SK-N-SH treated with all-trans-retinoic acid at 6 μM for 48 hours (cell line): Measurements from ENCODE around the gene RGMA.

Experiments used
- ATAC-seq: fragments of 200-7000 bp; cut with Tn5 transposase; 3 replicates; pipeline ENCODE4 v1.9.1; 2020; ENCODE audit warnings: mild to moderate bottlenecking, moderate library complexity
- ARNTL ChIP-seq: fragments of 450-650 bp; formaldehyde crosslinking; IDR thresholded peaks from 2 replicates; pipeline ENCODE4 v1.5.0; 2020; ENCODE audit warnings: low read depth, mild to moderate bottlenecking, moderate library complexity, borderline replicate concordance
- BACH2 ChIP-seq: fragments of 250-450 bp; sonication (Bioruptor Pico); IDR thresholded peaks from 2 replicates; pipeline ENCODE4 v1.9.0; 2021; ENCODE audit warnings: mild to moderate bottlenecking, borderline replicate concordance
- CREB5 ChIP-seq: fragments of 250-450 bp; sonication (Bioruptor Pico); IDR thresholded peaks from 2 replicates; pipeline ENCODE4 v1.5.1; 2020; ENCODE audit warnings: low read depth, mild to moderate bottlenecking, moderate library complexity
- CSDC2 ChIP-seq: fragments of 250-450 bp; sonication (Bioruptor Pico); IDR thresholded peaks from 2 replicates; pipeline ENCODE4 v1.5.0; 2020; ENCODE audit warnings: mild to moderate bottlenecking, moderate library complexity
- CSRNP3 ChIP-seq: fragments of 250-450 bp; sonication (Bioruptor Pico); IDR thresholded peaks from 2 replicates; pipeline ENCODE4 v1.5.1; 2021; ENCODE audit warnings: mild to moderate bottlenecking, moderate library complexity
- GLIS3 ChIP-seq: fragments of 250-450 bp; sonication (Bioruptor Pico); IDR thresholded peaks from 2 replicates; pipeline ENCODE4 v1.5.0; 2020; ENCODE audit warnings: mild to moderate bottlenecking, moderate library complexity
- ISL1 ChIP-seq: fragments of 250-450 bp; sonication (Bioruptor Pico); IDR thresholded peaks from 2 replicates; pipeline ENCODE4 v2.1.2; 2022; ENCODE audit warnings: mild to moderate bottlenecking, moderate library complexity
- OSR1 ChIP-seq: fragments of 250-450 bp; sonication (Bioruptor Pico); IDR thresholded peaks from 2 replicates; pipeline ENCODE4 v1.8.0; 2022; ENCODE audit warnings: moderate library complexity, mild to moderate bottlenecking, inconsistent platforms
- PATZ1 ChIP-seq: fragments of 250-450 bp; sonication (Bioruptor Pico); IDR thresholded peaks from 2 replicates; pipeline ENCODE4 v1.8.0; 2020; ENCODE audit warnings: mild to moderate bottlenecking, moderate library complexity, borderline replicate concordance
- POU6F1 ChIP-seq: fragments of 250-450 bp; sonication (Bioruptor Pico); IDR thresholded peaks from 2 replicates; pipeline ENCODE4 v1.8.0; 2021; ENCODE audit warnings: low read depth, mild to moderate bottlenecking, moderate library complexity, borderline replicate concordance
- PPARA ChIP-seq: fragments of 250-450 bp; sonication (Bioruptor Pico); IDR thresholded peaks from 2 replicates; pipeline ENCODE4 v1.5.0; 2020; ENCODE audit warnings: mild to moderate bottlenecking, borderline replicate concordance
- RARB ChIP-seq: fragments of 250-450 bp; sonication (Bioruptor Pico); IDR thresholded peaks from 2 replicates; pipeline ENCODE4 v1.8.0; 2021; ENCODE audit warnings: mild to moderate bottlenecking, moderate library complexity
- SNAI2 ChIP-seq: fragments of 250-450 bp; sonication (Bioruptor Pico); IDR thresholded peaks from 2 replicates; pipeline ENCODE4 v1.5.0; 2020; ENCODE audit warnings: mild to moderate bottlenecking, moderate library complexity
- TCF4 ChIP-seq: fragments of 250-450 bp; sonication (Bioruptor Pico); IDR thresholded peaks from 2 replicates; pipeline ENCODE4 v1.8.0; 2021; ENCODE audit warnings: mild to moderate bottlenecking, moderate library complexity, borderline replicate concordance
- TOX ChIP-seq: fragments of 250-450 bp; sonication (Bioruptor Pico); IDR thresholded peaks from 2 replicates; pipeline ENCODE4 v1.8.0; 2021; ENCODE audit warnings: mild to moderate bottlenecking, moderate library complexity, borderline replicate concordance
- TSHZ2 ChIP-seq: fragments of 250-450 bp; sonication (Bioruptor Pico); IDR thresholded peaks from 2 replicates; pipeline ENCODE4 v1.5.0; 2020; ENCODE audit warnings: mild to moderate bottlenecking, moderate library complexity
- ZC3H10 ChIP-seq: fragments of 250-450 bp; sonication (Bioruptor Pico); IDR thresholded peaks from 2 replicates; pipeline ENCODE4 v1.5.1; 2021; ENCODE audit warnings: mild to moderate bottlenecking, moderate library complexity
- ZFP3 ChIP-seq: fragments of 250-450 bp; sonication (Bioruptor Pico); IDR thresholded peaks from 2 replicates; pipeline ENCODE4 v1.5.0; 2020; ENCODE audit warnings: mild to moderate bottlenecking, moderate library complexity
- ZFP30 ChIP-seq: fragments of 450-650 bp; formaldehyde crosslinking; IDR thresholded peaks from 2 replicates; pipeline ENCODE4 v1.5.0; 2022; ENCODE audit warnings: mild to moderate bottlenecking, moderate library complexity
- ZNF565 ChIP-seq: fragments of 450-650 bp; formaldehyde crosslinking; conservative IDR thresholded peaks from 2 replicates; pipeline ENCODE4 v1.5.0; 2020; ENCODE audit warnings: low read depth, mild to moderate bottlenecking, moderate library complexity
- ZNF70 ChIP-seq: fragments of 450-650 bp; formaldehyde crosslinking; IDR thresholded peaks from 2 replicates; pipeline ENCODE4 v1.5.0; 2020; ENCODE audit warnings: mild to moderate bottlenecking, moderate library complexity

The RGMA gene

GRCh38 chr15:93086791-93087190 lies 2.2 kb downstream of the RGMA start:
- TF ChIP-seq RARB (CRISPR knock-in tag) (no peak), CREB5 (CRISPR knock-in tag) (no peak), GLIS3 (no peak), CSRNP3 (CRISPR knock-in tag) (no peak), OSR1 (no peak), BACH2 (no peak), TSHZ2 (CRISPR knock-in tag) (no peak), ZFP30 (CRISPR knock-in tag) (no peak), CSDC2 (CRISPR knock-in tag) (no peak), ISL1 (CRISPR knock-in tag) (no peak), TCF4 (CRISPR knock-in tag) (no peak), ZNF565 (CRISPR knock-in tag) (no peak), TOX (CRISPR knock-in tag) (no peak), ZFP3 (CRISPR knock-in tag) (no peak), ZC3H10 (no peak), PPARA (CRISPR knock-in tag) (no peak), POU6F1 (CRISPR knock-in tag) (no peak)
- ATAC-seq: no peak

GRCh38 chr15:93085692-93086091 lies 3.3 kb downstream of the RGMA start:
- no peak for TF ChIP-seq OSR1
- TF ChIP-seq POU6F1 (CRISPR knock-in tag): no peak
- no peak for TF ChIP-seq SNAI2 (CRISPR knock-in tag)
- ATAC-seq: no peak

GRCh38 chr15:93082861-93083260 lies 6.2 kb downstream of the RGMA start:
- TF ChIP-seq PPARA (CRISPR knock-in tag) (no peak), GLIS3 (no peak), ZC3H10 (no peak), ARNTL (CRISPR knock-in tag) (no peak), ZNF565 (CRISPR knock-in tag) (no peak), TSHZ2 (CRISPR knock-in tag) (no peak), TCF4 (CRISPR knock-in tag) (no peak), CSRNP3 (CRISPR knock-in tag) (no peak), OSR1 (no peak), PATZ1 (no peak), ZNF70 (CRISPR knock-in tag) (no peak), ZFP3 (CRISPR knock-in tag) (no peak), TOX (CRISPR knock-in tag) (no peak), SNAI2 (CRISPR knock-in tag) (no peak), RARB (CRISPR knock-in tag) (no peak), CSDC2 (CRISPR knock-in tag) (no peak), BACH2 (no peak)
- TF ChIP-seq, all 23 proteins: peak for 0
- no peak for ATAC-seq
